Peyer's patch (tissue), 4 donors: Measurements from ENCODE around the gene CDK11A. TPM values are rescaled to one million over a fixed set of nuclear protein-coding genes. Genes with fewer than 3 reads are reported as not detected.
"Not testable (repeated sequence)": the region's sequence is repeated elsewhere in the genome, so short reads cannot be mapped to it uniquely, and the experiment has no call there.

Source experiments
- DNase-seq, 3 donors: peaks; one replicate each; pipeline ENCODE4 v3.0.0-alpha.2; 2017 to 2019
- H3K27ac ChIP-seq, 4 donors: fragments of 200-600 bp; sonication (generic); one replicate each; pipeline ENCODE4 v1.5.1; 2016 to 2019
- H3K27me3 ChIP-seq, 2 donors: fragments of 200-600 bp; sonication (generic); one replicate each; pipeline ENCODE4 v1.5.1; 2019
- H3K36me3 ChIP-seq, 3 donors: fragments of 200-600 bp; sonication (generic); one replicate each; pipeline ENCODE4 v1.5.1; 2016 to 2019
- H3K4me1 ChIP-seq, 4 donors: fragments of 200-600 bp; sonication (generic); one replicate each; pipeline ENCODE4 v1.5.1; 2016 to 2019
- H3K4me3 ChIP-seq, 4 donors: fragments of 200-600 bp; sonication (generic); 1 replicate in 3 of 4; 2 replicates in 1 of 4; pipeline ENCODE4 v1.5.1; 2016 to 2019; ENCODE audit warnings: mild to moderate bottlenecking in 1 of 4
- H3K9me3 ChIP-seq, 4 donors: fragments of 200-600 bp; sonication (generic); one replicate each; pipeline ENCODE4 v1.5.1; 2016 to 2019; ENCODE audit warnings: mild to moderate bottlenecking in 1 of 4
- POLR2A ChIP-seq, 2 donors: fragments of 450-650 bp; IDR thresholded peaks; one replicate each; pipeline ENCODE4 v1.5.1; 2017; ENCODE audit warnings: antibody characterized with exemption in 2 of 2, mild to moderate bottlenecking in 2 of 2, moderate library complexity in 2 of 2
- total RNA-seq, 4 donors: library from RNA; depleted of rRNA; stranded (reverse); fragments of >200 nt; gene quantifications; one replicate each; pipeline ENCODE4 v1.1.0, GENCODE V29; 2016
- TF ChIP-seq, protein P1 (sequence below), 6 experiments: fragments of 450-650 bp in 4 of 6; fragments of 200-600 bp in 2 of 6; sonication (generic) in 1 of 6; IDR thresholded peaks; one replicate each; pipeline ENCODE4 v1.5.1; 2017 to 2019; ENCODE audit warnings: antibody characterized with exemption in 6 of 6, mild to moderate bottlenecking in 3 of 6, moderate library complexity in 1 of 6

Gene CDK11A
- total RNA-seq, 4 donors from 2014 or later: 129 to 269 (median 199) TPM

- no peaks in the 10 kb centered on the region for H3K27me3 ChIP-seq
- no peak for TF ChIP-seq POLR2A (IDR thresholded peaks at IDR 0.05)
- TF ChIP-seq, protein P1, sequence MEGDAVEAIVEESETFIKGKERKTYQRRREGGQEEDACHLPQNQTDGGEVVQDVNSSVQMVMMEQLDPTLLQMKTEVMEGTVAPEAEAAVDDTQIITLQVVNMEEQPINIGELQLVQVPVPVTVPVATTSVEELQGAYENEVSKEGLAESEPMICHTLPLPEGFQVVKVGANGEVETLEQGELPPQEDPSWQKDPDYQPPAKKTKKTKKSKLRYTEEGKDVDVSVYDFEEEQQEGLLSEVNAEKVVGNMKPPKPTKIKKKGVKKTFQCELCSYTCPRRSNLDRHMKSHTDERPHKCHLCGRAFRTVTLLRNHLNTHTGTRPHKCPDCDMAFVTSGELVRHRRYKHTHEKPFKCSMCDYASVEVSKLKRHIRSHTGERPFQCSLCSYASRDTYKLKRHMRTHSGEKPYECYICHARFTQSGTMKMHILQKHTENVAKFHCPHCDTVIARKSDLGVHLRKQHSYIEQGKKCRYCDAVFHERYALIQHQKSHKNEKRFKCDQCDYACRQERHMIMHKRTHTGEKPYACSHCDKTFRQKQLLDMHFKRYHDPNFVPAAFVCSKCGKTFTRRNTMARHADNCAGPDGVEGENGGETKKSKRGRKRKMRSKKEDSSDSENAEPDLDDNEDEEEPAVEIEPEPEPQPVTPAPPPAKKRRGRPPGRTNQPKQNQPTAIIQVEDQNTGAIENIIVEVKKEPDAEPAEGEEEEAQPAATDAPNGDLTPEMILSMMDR (IDR thresholded peaks at IDR 0.05): no peak
- peak overlapping the region in 3 of 4 donors; percentile 40 to 73 (median 62) for H3K27ac ChIP-seq
- DNase-seq: peak in 2 of 3 donors; percentile 29 to 46
- peaks cover 0 to 35% (median 0%) of the 10 kb centered on the region in 3 donors for H3K36me3 ChIP-seq
- H3K4me1 ChIP-seq: no peaks in the 10 kb centered on the region
- H3K9me3 ChIP-seq: no peaks in the 10 kb centered on the region
- H3K4me3 ChIP-seq: peak overlapping the region in 1 of 4 donors; percentile 0
Measured at GRCh38 chr1:1721201-1721600, 3.0 kb downstream of the CDK11A start.

GRCh38 chr1:1715109-1715883 is 8.9 kb downstream of the CDK11A start:
- H3K27ac ChIP-seq: peak overlapping the region in 3 of 4 donors; percentile 11 to 79 (median 79)
- TF ChIP-seq POLR2A (IDR thresholded peaks at IDR 0.05): peak in 1 of 2 donors; percentile 28
- H3K4me1 ChIP-seq, H3K27me3 ChIP-seq, H3K9me3 ChIP-seq, H3K4me3 ChIP-seq: not testable (repeated sequence)
- DNase-seq: peak in 2 of 3 donors; percentile 73 to 77
- peaks cover 0 to 32% (median 0%) of the 10 kb centered on the region in 3 donors for H3K36me3 ChIP-seq

DNA sequence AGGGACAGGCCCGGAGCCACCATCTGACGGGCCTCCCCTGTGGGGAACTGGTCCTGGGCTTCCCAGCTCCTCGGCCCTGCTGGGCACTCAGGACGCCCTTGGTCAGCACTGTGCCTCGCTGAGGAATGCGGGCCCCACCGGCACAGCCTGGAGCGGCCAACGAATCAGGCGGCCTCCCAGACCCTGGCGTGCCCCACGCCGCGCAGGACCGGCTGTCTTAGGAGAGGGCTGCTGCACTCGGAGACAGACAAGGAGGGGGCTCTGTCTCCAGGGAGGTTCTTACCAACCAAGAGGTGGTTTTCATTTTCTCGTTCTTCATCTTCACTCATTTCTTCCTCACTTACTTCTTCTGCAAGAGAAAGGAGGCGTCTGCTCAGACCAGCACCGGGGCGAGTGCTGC is 16.3 kb downstream of the CDK11A start:
- H3K36me3 ChIP-seq: peaks cover 0 to 21% (median 0%) of the 10 kb centered on the region in 3 donors
- H3K9me3 ChIP-seq, H3K27ac ChIP-seq, H3K4me3 ChIP-seq, H3K27me3 ChIP-seq, DNase-seq, H3K4me1 ChIP-seq: not testable (repeated sequence)

GRCh38 chr1:1707241-1707640 is 16.9 kb downstream of the CDK11A start:
- H3K27me3 ChIP-seq, H3K9me3 ChIP-seq, H3K27ac ChIP-seq, H3K4me3 ChIP-seq, H3K4me1 ChIP-seq: not testable (repeated sequence)
- H3K36me3 ChIP-seq: peaks cover 0 to 21% (median 0%) of the 10 kb centered on the region in 3 donors
- DNase-seq: peak in 1 of 3 donors; percentile 29

DNA sequence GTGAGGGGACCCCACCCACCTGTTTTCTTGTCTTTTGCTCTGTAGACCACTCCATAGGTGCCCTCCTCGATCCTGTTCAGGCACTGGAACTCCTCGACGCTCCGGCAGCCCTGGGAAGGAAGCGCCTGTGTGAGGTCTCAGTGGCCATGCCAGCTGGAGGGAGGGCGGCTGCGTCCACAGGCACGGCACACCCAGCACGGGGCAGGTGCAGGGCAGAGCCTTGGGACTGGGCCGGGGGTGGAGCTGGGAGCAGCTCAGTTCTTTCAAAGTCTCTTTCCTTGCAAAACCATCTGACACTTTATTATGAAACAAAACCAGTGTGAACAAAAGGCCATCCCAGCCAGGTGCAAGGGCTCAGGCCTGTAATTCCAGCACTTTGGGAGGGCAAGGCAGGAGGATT is 18.5 kb downstream of the CDK11A start:
- not testable (repeated sequence) for H3K4me1 ChIP-seq, H3K4me3 ChIP-seq, H3K27me3 ChIP-seq, H3K27ac ChIP-seq, H3K9me3 ChIP-seq
- peaks cover 0 to 21% (median 0%) of the 10 kb centered on the region in 3 donors for H3K36me3 ChIP-seq
- DNase-seq: peak in 1 of 3 donors; percentile 28

GRCh38 chr1:1704284-1704957 is 19.7 kb downstream of the CDK11A start:
- H3K9me3 ChIP-seq, H3K4me3 ChIP-seq, H3K27ac ChIP-seq, H3K4me1 ChIP-seq, H3K27me3 ChIP-seq: not testable (repeated sequence)
- peaks cover 0 to 21% (median 0%) of the 10 kb centered on the region in 3 donors for H3K36me3 ChIP-seq
- DNase-seq: peak in 2 of 3 donors; percentile 37 to 40

GRCh38 chr1:1703796-1704195 is 20.4 kb downstream of the CDK11A start:
- no peak overlapping the region for H3K27ac ChIP-seq
- no peaks in the 10 kb centered on the region for H3K4me1 ChIP-seq
- DNase-seq: peak in 2 of 3 donors; percentile 43 to 44
- H3K9me3 ChIP-seq: no peaks in the 10 kb centered on the region
- H3K4me3 ChIP-seq: no peak overlapping the region
- H3K36me3 ChIP-seq: peaks cover 0 to 21% (median 0%) of the 10 kb centered on the region in 3 donors
- no peaks in the 10 kb centered on the region for H3K27me3 ChIP-seq
- no peak for TF ChIP-seq POLR2A (IDR thresholded peaks at IDR 0.05)
- TF ChIP-seq, protein P1 (IDR thresholded peaks at IDR 0.05): no peak

GRCh38 chr1:1702506-1702905 is 21.7 kb downstream of the CDK11A start:
- not testable (repeated sequence) for H3K27me3 ChIP-seq, H3K4me3 ChIP-seq, H3K9me3 ChIP-seq, H3K27ac ChIP-seq, H3K4me1 ChIP-seq, DNase-seq
- peaks cover 0 to 21% (median 0%) of the 10 kb centered on the region in 3 donors for H3K36me3 ChIP-seq

DNA sequence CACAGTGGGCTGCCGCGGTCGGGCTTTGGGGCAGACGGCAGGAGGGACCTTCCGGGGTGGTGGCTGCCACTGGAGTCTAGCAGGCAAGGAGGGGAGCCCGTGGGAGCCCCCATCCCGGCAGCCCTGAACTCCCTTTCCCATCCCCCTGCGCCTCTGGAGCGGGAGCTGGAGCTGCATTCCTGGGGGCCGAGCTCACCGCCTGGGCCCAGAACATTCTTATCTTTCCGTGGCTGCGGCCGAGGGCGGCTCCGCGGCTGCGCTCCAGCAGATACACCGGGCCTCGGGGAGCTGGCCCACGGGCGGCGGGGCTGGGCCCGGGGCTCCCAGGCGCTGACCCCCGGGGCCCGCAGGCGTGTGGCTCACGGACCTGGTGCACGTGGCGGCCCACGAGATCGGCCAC is 23.6 kb downstream of the CDK11A start:
- peaks cover 0 to 14% (median 0%) of the 10 kb centered on the region in 3 donors for H3K36me3 ChIP-seq
- not testable (repeated sequence) for H3K27me3 ChIP-seq, H3K4me1 ChIP-seq

DNA sequence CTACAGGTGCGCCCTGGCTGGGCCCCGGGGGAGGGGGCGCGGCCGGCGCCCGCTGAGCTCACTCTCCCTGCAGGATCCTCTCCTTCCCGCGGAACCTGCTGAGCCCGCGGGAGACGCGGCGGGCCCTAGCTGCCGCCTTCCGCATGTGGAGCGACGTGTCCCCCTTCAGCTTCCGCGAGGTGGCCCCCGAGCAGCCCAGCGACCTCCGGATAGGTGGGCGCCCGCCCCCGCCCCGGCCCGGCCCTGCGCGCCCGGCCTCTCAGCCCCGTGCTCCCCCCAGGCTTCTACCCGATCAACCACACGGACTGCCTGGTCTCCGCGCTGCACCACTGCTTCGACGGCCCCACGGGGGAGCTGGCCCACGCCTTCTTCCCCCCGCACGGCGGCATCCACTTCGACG is 24.1 kb downstream of the CDK11A start:
- not testable (repeated sequence) for H3K27me3 ChIP-seq, H3K4me3 ChIP-seq, H3K4me1 ChIP-seq, H3K27ac ChIP-seq, DNase-seq, H3K9me3 ChIP-seq
- H3K36me3 ChIP-seq: peaks cover 0 to 14% (median 0%) of the 10 kb centered on the region in 3 donors

More for the DNA sequence above, 23.6 kb downstream of the CDK11A start:
- not testable (repeated sequence) for H3K4me3 ChIP-seq, H3K9me3 ChIP-seq, H3K27ac ChIP-seq, DNase-seq

DNA sequence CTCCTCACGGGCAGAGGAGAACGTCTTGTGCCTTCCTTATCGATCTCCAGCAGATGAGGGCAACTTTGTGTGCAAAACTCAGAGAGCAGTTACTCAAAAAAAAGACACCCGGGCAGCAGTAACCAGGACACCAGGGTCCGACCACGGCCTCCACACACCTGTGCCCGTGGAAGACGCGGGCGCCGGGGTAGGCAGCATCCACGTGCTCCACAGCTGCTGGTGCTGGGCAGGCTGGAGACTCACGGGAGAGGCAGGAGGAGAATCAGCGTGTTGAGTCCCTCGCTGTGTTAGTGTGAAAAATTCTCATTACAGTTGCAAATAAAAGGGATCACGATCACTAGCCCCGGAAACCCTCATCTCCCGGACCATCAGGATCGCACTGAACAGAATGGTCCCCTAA is 25.1 kb downstream of the CDK11A start:
- not testable (repeated sequence) for DNase-seq, H3K27ac ChIP-seq

GRCh38 chr1:1697358-1698183 is 26.6 kb downstream of the CDK11A start:
- H3K27ac ChIP-seq, H3K4me1 ChIP-seq, H3K4me3 ChIP-seq, H3K27me3 ChIP-seq, H3K36me3 ChIP-seq, H3K9me3 ChIP-seq: not testable (repeated sequence)
- DNase-seq: peak in 2 of 3 donors; percentile 25 to 38

More for the DNA sequence above, 25.1 kb downstream of the CDK11A start:
- H3K4me3 ChIP-seq, H3K36me3 ChIP-seq, H3K27me3 ChIP-seq, H3K9me3 ChIP-seq, H3K4me1 ChIP-seq: not testable (repeated sequence)
